ENCODE results near the gene PALB2. TPM values are rescaled to one million over a fixed set of nuclear protein-coding genes. Genes with fewer than 3 reads are reported as not detected.
"Not testable (repeated sequence)": the region's sequence is repeated elsewhere in the genome, so short reads cannot be mapped to it uniquely, and the experiment has no call there.

Gene PALB2
- total RNA-seq, 1 donor from 2014 or later: 15.4 TPM

GRCh38 chr16:23635958-23636357 lies 5.2 kb downstream of the PALB2 start:
- Mint-ChIP-seq H3K27ac (no peak overlapping the region), H3K4me3 (no peak overlapping the region), H3K4me1 (peaks cover 10% of the 10 kb centered on the region), H3K27me3 (ENCODE audit: low read depth) (no peaks in the 10 kb centered on the region), H3K36me3 (peaks cover 24% of the 10 kb centered on the region), H3K9me3 (no peaks in the 10 kb centered on the region)
- DNase-seq (ENCODE audit: low spot score in 2 of 2, unreplicated experiment in 2 of 2): no peak
- no peak for TF ChIP-seq CTCF (IDR thresholded peaks at IDR 0.05; ENCODE audit: unreplicated experiment)

- Mint-ChIP-seq H3K9me3 (no peaks in the 10 kb centered on the region), H3K4me3 (no peak overlapping the region), H3K36me3 (peaks cover 26% of the 10 kb centered on the region), H3K27ac (no peak overlapping the region), H3K27me3 (ENCODE audit: low read depth) (no peaks in the 10 kb centered on the region), H3K4me1 (peaks cover 4% of the 10 kb centered on the region)
- TF ChIP-seq CTCF (IDR thresholded peaks at IDR 0.05; ENCODE audit: unreplicated experiment): no peak
- DNase-seq (ENCODE audit: low spot score in 2 of 2, unreplicated experiment in 2 of 2): no peak
Measured at GRCh38 chr16:23634461-23635036, 6.6 kb downstream of the PALB2 start.

GRCh38 chr16:23631874-23632273 lies 9.2 kb downstream of the PALB2 start:
- H3K4me3 Mint-ChIP-seq; H3K9me3 Mint-ChIP-seq; H3K4me1 Mint-ChIP-seq; DNase-seq (ENCODE audit: low spot score in 2 of 2, unreplicated experiment in 2 of 2); H3K27ac Mint-ChIP-seq; H3K27me3 Mint-ChIP-seq (ENCODE audit: low read depth): not testable (repeated sequence)
- H3K36me3 Mint-ChIP-seq: peaks cover 32% of the 10 kb centered on the region

- no peak overlapping the region for H3K4me3 Mint-ChIP-seq
- no peaks in the 10 kb centered on the region for H3K9me3 Mint-ChIP-seq
- peaks cover 4% of the 10 kb centered on the region for H3K4me1 Mint-ChIP-seq
- DNase-seq (ENCODE audit: low spot score in 2 of 2, unreplicated experiment in 2 of 2): no peak
- no peaks in the 10 kb centered on the region for H3K27me3 Mint-ChIP-seq (ENCODE audit: low read depth)
- H3K36me3 Mint-ChIP-seq: peaks cover 29% of the 10 kb centered on the region
- no peak overlapping the region for H3K27ac Mint-ChIP-seq
- no peak for TF ChIP-seq CTCF (IDR thresholded peaks at IDR 0.05; ENCODE audit: unreplicated experiment)
Measured at GRCh38 chr16:23629516-23629915, 11.6 kb downstream of the PALB2 start.

- H3K36me3 Mint-ChIP-seq: peaks cover 35% of the 10 kb centered on the region
- no peak for DNase-seq (ENCODE audit: low spot score in 2 of 2, unreplicated experiment in 2 of 2)
Measured at GRCh38 chr16:23624092-23624491, 17.0 kb downstream of the PALB2 start.

GRCh38 chr16:23615805-23616204 lies 25.3 kb downstream of the PALB2 start:
- H3K4me1 Mint-ChIP-seq: no peaks in the 10 kb centered on the region
- no peak for TF ChIP-seq CTCF (IDR thresholded peaks at IDR 0.05; ENCODE audit: unreplicated experiment)
- no peak overlapping the region for H3K27ac Mint-ChIP-seq
- DNase-seq (ENCODE audit: low spot score in 2 of 2, unreplicated experiment in 2 of 2): no peak
- peaks cover 34% of the 10 kb centered on the region for H3K36me3 Mint-ChIP-seq
- H3K4me3 Mint-ChIP-seq: no peak overlapping the region
- no peaks in the 10 kb centered on the region for H3K27me3 Mint-ChIP-seq (ENCODE audit: low read depth)
- H3K9me3 Mint-ChIP-seq: no peaks in the 10 kb centered on the region

More at GRCh38 chr16:23624092-23624491, 17.0 kb downstream of the PALB2 start:
- no peaks in the 10 kb centered on the region for H3K9me3 Mint-ChIP-seq
- no peaks in the 10 kb centered on the region for H3K27me3 Mint-ChIP-seq (ENCODE audit: low read depth)
- no peaks in the 10 kb centered on the region for H3K4me1 Mint-ChIP-seq
- no peak overlapping the region for H3K4me3 Mint-ChIP-seq
- TF ChIP-seq CTCF (IDR thresholded peaks at IDR 0.05; ENCODE audit: unreplicated experiment): no peak
- no peak overlapping the region for H3K27ac Mint-ChIP-seq
